Ovary (tissue), 3 donors: ENCODE results near the gene SLC39A11.

Source experiments
- CTCF ChIP-seq, 3 donors: fragments of 450-650 bp in 2 of 3; fragments of 200-600 bp in 1 of 3; IDR thresholded peaks; one replicate each; pipeline versions ENCODE4 v1.5.1 to v1.8.0; 2016 to 2022; ENCODE audit warnings: antibody characterized with exemption in 3 of 3, mild to moderate bottlenecking in 1 of 3
- POLR2A ChIP-seq: fragments of 450-650 bp; IDR thresholded peaks from one replicate; pipeline ENCODE4 v1.6.1; 2017; ENCODE audit warnings: antibody characterized with exemption, mild to moderate bottlenecking, moderate library complexity
- donor health status: DM: no; HTN: no; CAD: no.

- TF ChIP-seq CTCF (IDR thresholded peaks at IDR 0.05) (no peak), POLR2A (no peak)
These were observed 477.4 kb downstream of the SLC39A11 start for GRCh38 chr17:72614871-72615626.
